Activated CD4-positive, alpha-beta T cell treated with anti-CD3 and anti-CD28 coated beads, Interleukin-2, amount 10 ng/mL, durations not matched to agents 7 days and 5 days (primary cell): ENCODE measurements around the gene TGFB3. TPM values are rescaled to one million over a fixed set of nuclear protein-coding genes. Genes with fewer than 3 reads are reported as not detected.

Source experiments
- CTCF ChIA-PET: fragments of 350-600 bp; sonication (Branson Sonifier 250); formaldehyde crosslinking; loops from one replicate; lab custom pipeline; 2021; ENCODE audit warnings: antibody characterized with exemption; lab: Charles Lee
- POLR2A ChIA-PET: fragments of 350-600 bp; sonication (Branson Sonifier 250); formaldehyde crosslinking; loops from one replicate; lab custom pipeline; 2021; ENCODE audit warnings: antibody characterized with exemption; lab: Charles Lee
- DNase-seq: peaks from one replicate; pipeline ENCODE4 v3.0.0-alpha.2; 2020
- H3K27ac Mint-ChIP-seq: one replicate; pipeline ENCODE4 v1.8.0; 2021; ENCODE audit warnings: mild to moderate bottlenecking, moderate library complexity, mixed read lengths
- H3K27me3 Mint-ChIP-seq: one replicate; pipeline ENCODE4 v1.8.0; 2021; ENCODE audit warnings: mixed read lengths
- H3K36me3 Mint-ChIP-seq: one replicate; pipeline ENCODE4 v1.8.0; 2021; ENCODE audit warnings: low read depth, mixed read lengths
- H3K4me1 Mint-ChIP-seq: one replicate; pipeline ENCODE4 v1.8.0; 2021; ENCODE audit warnings: mixed read lengths
- H3K4me3 Mint-ChIP-seq: one replicate; pipeline ENCODE4 v1.8.0; 2021; ENCODE audit warnings: mild to moderate bottlenecking, moderate library complexity, mixed read lengths
- H3K9me3 Mint-ChIP-seq: one replicate; pipeline ENCODE4 v1.8.0; 2021; ENCODE audit warnings: mixed read lengths
- total RNA-seq, 2 experiments: library from RNA; stranded (reverse); gene quantifications; one replicate each; pipeline ENCODE4 v1.2.3, GENCODE V29; 2021

The TGFB3 gene
- total RNA-seq, 2 experiments from 2014 or later, result 1.5 to 1.9 TPM

GRCh38 chr14:75970989-75971388, 10.8 kb downstream of the TGFB3 start:
- Mint-ChIP-seq H3K27me3 (no peaks in the 10 kb centered on the region), H3K27ac (no peak overlapping the region), H3K4me3 (no peak overlapping the region), H3K9me3 (no peaks in the 10 kb centered on the region), H3K4me1 (no peaks in the 10 kb centered on the region), H3K36me3 (no peaks in the 10 kb centered on the region)
- no peak for DNase-seq
- POLR2A ChIA-PET, result no interaction called here
- CTCF ChIA-PET, result interaction anchor here (1.3 to 2.3 kb wide), 2 partner anchors 9 to 393 kb away, joined by 3 to 8 read pairs; partner anchors contain the start of gene FLVCR2

GRCh38 chr14:75969891-75970290, 11.9 kb downstream of the TGFB3 start:
- H3K36me3 Mint-ChIP-seq, result no peaks in the 10 kb centered on the region
- CTCF ChIA-PET, result interaction anchor here (1.3 to 2.3 kb wide), 2 partner anchors 10 to 12 kb away, joined by 4 to 8 read pairs; partner anchors contain the start of gene TGFB3
- no peak overlapping the region for H3K4me3 Mint-ChIP-seq
- POLR2A ChIA-PET, result no interaction called here
- no peak overlapping the region for H3K27ac Mint-ChIP-seq
- H3K9me3 Mint-ChIP-seq, result no peaks in the 10 kb centered on the region
- H3K4me1 Mint-ChIP-seq, result no peaks in the 10 kb centered on the region
- DNase-seq, result no peak
- no peaks in the 10 kb centered on the region for H3K27me3 Mint-ChIP-seq

DNA sequence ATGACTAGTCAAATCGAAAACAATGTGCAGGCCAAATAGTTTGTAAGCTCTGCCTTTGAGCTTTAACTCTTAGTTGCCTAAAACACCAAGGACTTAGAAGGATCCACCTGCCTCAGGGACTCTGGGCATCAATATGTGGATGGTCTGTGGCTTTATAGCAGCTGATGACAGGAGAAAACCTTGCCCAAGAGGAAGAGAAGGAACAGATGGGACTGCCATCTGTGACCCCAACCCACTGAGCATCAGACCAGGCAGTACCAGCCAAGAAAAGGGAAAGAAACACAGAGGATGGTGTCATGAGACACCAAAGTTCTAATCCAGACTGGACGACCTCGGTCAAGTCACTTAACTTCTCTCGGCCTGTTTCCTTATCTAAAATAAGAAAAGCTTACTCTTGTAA, 12.7 kb downstream of the TGFB3 start:
- Mint-ChIP-seq H3K36me3 (no peaks in the 10 kb centered on the region), H3K4me3 (no peak overlapping the region), H3K9me3 (no peaks in the 10 kb centered on the region), H3K4me1 (no peaks in the 10 kb centered on the region), H3K27me3 (no peaks in the 10 kb centered on the region), H3K27ac (no peak overlapping the region)
- POLR2A ChIA-PET, result no interaction called here
- DNase-seq, result no peak
- CTCF ChIA-PET, result interaction anchor here (1.1 to 1.3 kb wide), 2 partner anchors 9 to 13 kb away, joined by 3 to 4 read pairs; partner anchors contain the start of gene TGFB3

GRCh38 chr14:75968456-75968855, 13.3 kb downstream of the TGFB3 start:
- Mint-ChIP-seq H3K9me3 (no peaks in the 10 kb centered on the region), H3K27me3 (no peaks in the 10 kb centered on the region), H3K4me1 (no peaks in the 10 kb centered on the region), H3K4me3 (no peak overlapping the region), H3K36me3 (no peaks in the 10 kb centered on the region), H3K27ac (no peak overlapping the region)
- DNase-seq, result no peak
- CTCF ChIA-PET, result interaction anchor here (1.1 to 2.0 kb wide), 3 partner anchors 8 to 61 kb away, joined by 3 to 5 read pairs (median 4); partner anchors contain the start of gene TGFB3
- POLR2A ChIA-PET, result no interaction called here

- Mint-ChIP-seq H3K4me1 (no peaks in the 10 kb centered on the region), H3K27me3 (no peaks in the 10 kb centered on the region), H3K9me3 (no peaks in the 10 kb centered on the region), H3K4me3 (no peak overlapping the region), H3K27ac (no peak overlapping the region), H3K36me3 (no peaks in the 10 kb centered on the region)
- CTCF ChIA-PET, result interaction anchor here (0.8 to 2.0 kb wide), 3 partner anchors 21 to 61 kb away, joined by 3 to 5 read pairs (median 5); no protein-coding TSS in a partner anchor
- no peak for DNase-seq
- POLR2A ChIA-PET, result no interaction called here
Observed at GRCh38 chr14:75967866-75968265, 13.9 kb downstream of the TGFB3 start.

DNA sequence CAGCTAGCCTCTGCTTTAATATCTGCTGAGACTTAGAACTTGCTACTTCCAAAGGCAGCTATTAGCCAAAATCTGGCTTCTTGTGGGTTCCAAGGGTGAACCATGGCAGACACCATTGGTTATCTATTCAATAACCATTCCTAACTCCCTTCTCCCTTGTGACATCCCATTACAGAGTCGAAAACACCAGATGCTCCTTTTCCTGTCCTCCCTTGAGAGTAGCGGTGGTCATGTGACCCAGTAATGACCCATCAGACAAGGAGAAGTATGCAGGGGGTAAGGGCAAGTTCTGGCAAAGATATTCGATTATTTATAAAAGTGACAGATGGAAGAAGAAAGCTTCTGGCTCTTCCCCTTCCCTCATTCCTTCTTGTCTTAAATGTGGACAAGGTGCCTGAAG, 20.1 kb downstream of the TGFB3 start:
- H3K4me3 Mint-ChIP-seq, result no peak overlapping the region
- CTCF ChIA-PET, result no interaction called here

DNA sequence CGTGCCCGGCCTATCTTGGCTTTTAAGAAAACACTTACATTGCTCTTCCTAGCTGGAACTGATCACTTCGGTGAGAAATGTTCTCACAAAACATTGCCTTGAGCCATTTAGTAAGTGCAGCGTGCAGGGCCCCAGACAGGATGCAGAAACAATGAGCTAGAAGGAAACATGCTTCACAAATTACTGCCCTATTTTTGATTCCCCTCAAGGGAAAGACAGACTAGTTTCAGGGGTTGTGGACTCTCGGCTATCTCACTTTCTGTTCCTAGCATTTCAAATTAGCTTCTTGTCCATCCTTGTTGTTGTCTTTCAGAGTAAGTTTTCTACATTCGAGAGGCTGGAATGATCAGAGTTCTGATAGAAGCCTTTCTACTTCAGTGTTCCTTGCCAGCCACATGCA, 21.6 kb downstream of the TGFB3 start:
- no peak overlapping the region for H3K4me3 Mint-ChIP-seq
- H3K27me3 Mint-ChIP-seq, result no peaks in the 10 kb centered on the region
- no peak overlapping the region for H3K27ac Mint-ChIP-seq
- H3K9me3 Mint-ChIP-seq, result no peaks in the 10 kb centered on the region
- H3K4me1 Mint-ChIP-seq, result no peaks in the 10 kb centered on the region
- DNase-seq, result no peak
- CTCF ChIA-PET, result interaction anchor here (1.1 kb wide), 1 partner anchor 9 kb away, joined by 3 read pairs; no protein-coding TSS in a partner anchor
- H3K36me3 Mint-ChIP-seq, result no peaks in the 10 kb centered on the region
- POLR2A ChIA-PET, result no interaction called here

More for the DNA sequence above, 20.1 kb downstream of the TGFB3 start:
- Mint-ChIP-seq H3K27me3 (no peaks in the 10 kb centered on the region), H3K4me1 (no peaks in the 10 kb centered on the region), H3K36me3 (no peaks in the 10 kb centered on the region), H3K27ac (no peak overlapping the region), H3K9me3 (no peaks in the 10 kb centered on the region)
- DNase-seq, result no peak
- POLR2A ChIA-PET, result no interaction called here

- H3K4me1 Mint-ChIP-seq, result no peaks in the 10 kb centered on the region
- ChIA-PET POLR2A (no interaction called here), CTCF (no interaction called here)
- no peaks in the 10 kb centered on the region for H3K27me3 Mint-ChIP-seq
- no peak overlapping the region for H3K4me3 Mint-ChIP-seq
- H3K9me3 Mint-ChIP-seq, result no peaks in the 10 kb centered on the region
- no peaks in the 10 kb centered on the region for H3K36me3 Mint-ChIP-seq
- no peak for DNase-seq
- H3K27ac Mint-ChIP-seq, result no peak overlapping the region
Observed at GRCh38 chr14:75959031-75959430, 22.8 kb downstream of the TGFB3 start.

- no peak for DNase-seq
- Mint-ChIP-seq H3K36me3 (peaks cover 2% of the 10 kb centered on the region), H3K9me3 (no peaks in the 10 kb centered on the region), H3K27me3 (no peaks in the 10 kb centered on the region), H3K4me3 (no peak overlapping the region), H3K4me1 (no peaks in the 10 kb centered on the region), H3K27ac (no peak overlapping the region)
- ChIA-PET POLR2A (no interaction called here), CTCF (no interaction called here)
Observed at GRCh38 chr14:75952489-75952888, 29.3 kb downstream of the TGFB3 start.

- H3K27me3 Mint-ChIP-seq, result no peaks in the 10 kb centered on the region
- H3K9me3 Mint-ChIP-seq, result no peaks in the 10 kb centered on the region
- no peak overlapping the region for H3K4me3 Mint-ChIP-seq
- H3K4me1 Mint-ChIP-seq, result no peaks in the 10 kb centered on the region
- no peak for DNase-seq
- no peak overlapping the region for H3K27ac Mint-ChIP-seq
- CTCF ChIA-PET, result interaction anchor here (0.7 kb wide), 1 partner anchor 20 kb away, joined by 5 read pairs; no protein-coding TSS in a partner anchor
- peaks cover 3% of the 10 kb centered on the region for H3K36me3 Mint-ChIP-seq
- POLR2A ChIA-PET, result no interaction called here
Observed at GRCh38 chr14:75946785-75947184, 35.0 kb downstream of the TGFB3 start.

DNA sequence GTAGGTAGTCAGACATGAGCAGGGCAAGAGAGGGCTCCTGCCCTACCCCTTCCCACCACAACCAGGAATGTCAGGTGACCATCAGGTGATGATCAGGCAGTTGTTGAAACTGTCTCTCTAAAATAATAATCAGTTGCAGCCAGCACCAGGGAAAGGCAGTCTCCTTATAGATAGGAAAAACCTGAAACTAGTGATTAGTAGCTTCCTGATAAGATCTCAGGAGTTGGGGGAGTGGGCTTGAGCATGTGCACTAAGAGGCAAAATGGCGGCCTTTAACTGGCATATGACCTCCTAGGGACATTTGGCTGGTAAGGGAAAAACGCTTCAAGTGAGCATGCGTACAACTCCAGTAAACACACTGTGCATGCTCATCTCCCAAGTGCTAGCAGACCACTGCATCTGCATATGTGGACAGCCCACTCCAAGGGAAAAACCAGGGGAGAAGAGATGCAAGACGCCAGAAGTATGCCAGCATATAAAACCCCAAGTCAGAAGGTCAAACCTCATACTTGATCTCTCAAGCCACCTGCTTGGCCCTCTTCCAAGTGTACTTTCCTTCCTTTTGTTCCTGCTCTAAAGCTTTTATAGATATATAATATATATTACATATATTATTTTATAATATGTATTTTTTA, 37.1 kb downstream of the TGFB3 start:
- no peaks in the 10 kb centered on the region for H3K4me1 Mint-ChIP-seq
- H3K36me3 Mint-ChIP-seq, result peaks cover 3% of the 10 kb centered on the region
- ChIA-PET POLR2A (no interaction called here), CTCF (interaction anchor here (0.6 kb wide), 1 partner anchor 485 kb away, joined by 3 read pairs; no protein-coding TSS in a partner anchor)
- no peak overlapping the region for H3K4me3 Mint-ChIP-seq
- no peak for DNase-seq
- no peaks in the 10 kb centered on the region for H3K27me3 Mint-ChIP-seq
- H3K9me3 Mint-ChIP-seq, result no peaks in the 10 kb centered on the region
- no peak overlapping the region for H3K27ac Mint-ChIP-seq

- H3K9me3 Mint-ChIP-seq, result no peaks in the 10 kb centered on the region
- no peaks in the 10 kb centered on the region for H3K4me1 Mint-ChIP-seq
- peaks cover 3% of the 10 kb centered on the region for H3K36me3 Mint-ChIP-seq
- ChIA-PET POLR2A (no interaction called here), CTCF (interaction anchor here (0.7 kb wide), 1 partner anchor 72 kb away, joined by 4 read pairs; no protein-coding TSS in a partner anchor)
- DNase-seq, result no peak
- H3K27ac Mint-ChIP-seq, result no peak overlapping the region
- H3K4me3 Mint-ChIP-seq, result no peak overlapping the region
- no peaks in the 10 kb centered on the region for H3K27me3 Mint-ChIP-seq
Observed at GRCh38 chr14:75941030-75941429, 40.8 kb downstream of the TGFB3 start.

DNA sequence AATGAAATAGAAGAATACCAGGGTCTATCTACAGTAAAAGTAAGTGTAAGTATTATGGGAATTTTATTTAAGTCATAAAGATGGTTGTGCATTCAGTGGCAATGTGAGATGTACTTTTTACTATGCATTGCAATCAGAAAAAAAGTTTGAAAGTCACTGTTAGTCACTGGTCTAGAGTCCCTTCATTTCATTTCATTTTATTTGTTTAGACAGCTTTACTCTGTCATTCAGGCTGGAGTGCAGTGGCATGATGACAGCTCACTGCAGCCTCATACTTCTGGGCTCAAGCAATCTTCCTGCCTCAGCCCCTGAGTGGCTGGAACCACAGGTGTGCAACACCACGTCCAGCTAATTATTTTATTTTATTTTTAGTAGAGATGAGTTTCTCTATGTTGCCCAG, 42.6 kb downstream of the TGFB3 start:
- ChIA-PET CTCF (interaction anchor here (1.1 to 1.2 kb wide), 2 partner anchors 28 to 163 kb away, joined by 3 read pairs; no protein-coding TSS in a partner anchor), POLR2A (no interaction called here)
- peaks cover 3% of the 10 kb centered on the region for H3K4me1 Mint-ChIP-seq
- DNase-seq, result no peak
- H3K36me3 Mint-ChIP-seq, result peaks cover 3% of the 10 kb centered on the region
- no peaks in the 10 kb centered on the region for H3K9me3 Mint-ChIP-seq
- H3K27me3 Mint-ChIP-seq, result no peaks in the 10 kb centered on the region
- no peak overlapping the region for H3K27ac Mint-ChIP-seq
- no peak overlapping the region for H3K4me3 Mint-ChIP-seq
